Measurements from ENCODE around the gene ACP2. TPM values are rescaled to one million over a fixed set of nuclear protein-coding genes. Genes with fewer than 3 reads are reported as not detected.

Gene ACP2
- polyA plus RNA-seq, 3 donors, result 13.1 to 25.3 (median 20.5) TPM

DNA sequence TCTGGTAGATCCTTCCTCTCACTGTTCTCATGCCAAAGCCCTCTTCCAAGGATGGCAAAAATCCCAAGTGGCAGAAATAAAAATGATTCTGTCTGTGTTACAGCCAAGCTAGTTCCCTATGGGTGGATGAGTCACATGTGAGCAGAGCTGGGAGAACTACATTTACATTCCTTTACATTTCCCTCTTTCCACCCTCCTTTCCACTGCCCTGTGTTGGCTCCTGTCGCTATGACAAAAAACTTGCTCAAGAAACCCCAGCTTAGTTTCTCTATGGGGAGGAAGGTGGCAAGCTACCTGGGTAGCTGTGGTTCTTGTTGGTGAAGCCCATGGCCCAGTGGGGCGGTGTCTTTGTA is 44.0 kb downstream of the ACP2 start:
- Histone ChIP-seq H4K20me1 (ENCODE audit: insufficient read depth, low read length) (no peaks in the 10 kb centered on the region), H3K36me3 (replicated peaks in 1 of 2; ENCODE audit: control insufficient read depth in 1 of 2, insufficient read depth in 2 of 2, low read length in 2 of 2) (no peaks in the 10 kb centered on the region), H3K27me3 (ENCODE audit: control insufficient read depth in 2 of 2, insufficient read depth in 2 of 2, low read length in 2 of 2) (no peaks in the 10 kb centered on the region), H3K4me2 (replicated peaks; ENCODE audit: extremely low read depth, low read length, poor library complexity, severe bottlenecking) (no peak overlapping the region), H3K27ac (ENCODE audit: low read depth in 1 of 2, low read length in 2 of 2) (no peak overlapping the region), H3K9me3 (replicated peaks in 1 of 2; ENCODE audit: control insufficient read depth in 1 of 2, insufficient read depth in 1 of 2, low read length in 2 of 2) (no peaks in the 10 kb centered on the region), H3K4me1 (ENCODE audit: control insufficient read depth in 1 of 2, insufficient read depth in 2 of 2, low read length in 2 of 2) (no peaks in the 10 kb centered on the region), H3K4me3 (replicated peaks in 1 of 3; ENCODE audit: low read depth in 2 of 3, low read length in 3 of 3) (no peak overlapping the region), H2AFZ (ENCODE audit: insufficient read depth, low read depth, low read length, poor library complexity, severe bottlenecking) (peak overlapping the region; percentile 12), H3K9ac (ENCODE audit: insufficient read depth, low read length, poor library complexity, severe bottlenecking) (no peak overlapping the region), H3K79me2 (ENCODE audit: insufficient read depth, low read length) (no peaks in the 10 kb centered on the region)
- no CpG with 5 or more reads among the region's 2 CpGs for WGBS (ENCODE audit: insufficient coverage)
- Mint-ChIP-seq H3K36me3 (no peaks in the 10 kb centered on the region), H3K27ac (peak overlapping the region in 1 of 7 donors; percentile 3), H3K4me3 (no peak overlapping the region), H3K4me1 (no peaks in the 10 kb centered on the region), H3K27me3 (ENCODE audit: low read depth in 3 of 3) (peaks cover 2 to 21% (median 12%) of the 10 kb centered on the region in 3 donors), H3K9me3 (peaks cover 0 to under 1% (median 0%) of the 10 kb centered on the region in 7 donors)
- intact Hi-C loops (cut with micrococcal nuclease), result no loop called here
- TF ChIP-seq, protein P1, sequence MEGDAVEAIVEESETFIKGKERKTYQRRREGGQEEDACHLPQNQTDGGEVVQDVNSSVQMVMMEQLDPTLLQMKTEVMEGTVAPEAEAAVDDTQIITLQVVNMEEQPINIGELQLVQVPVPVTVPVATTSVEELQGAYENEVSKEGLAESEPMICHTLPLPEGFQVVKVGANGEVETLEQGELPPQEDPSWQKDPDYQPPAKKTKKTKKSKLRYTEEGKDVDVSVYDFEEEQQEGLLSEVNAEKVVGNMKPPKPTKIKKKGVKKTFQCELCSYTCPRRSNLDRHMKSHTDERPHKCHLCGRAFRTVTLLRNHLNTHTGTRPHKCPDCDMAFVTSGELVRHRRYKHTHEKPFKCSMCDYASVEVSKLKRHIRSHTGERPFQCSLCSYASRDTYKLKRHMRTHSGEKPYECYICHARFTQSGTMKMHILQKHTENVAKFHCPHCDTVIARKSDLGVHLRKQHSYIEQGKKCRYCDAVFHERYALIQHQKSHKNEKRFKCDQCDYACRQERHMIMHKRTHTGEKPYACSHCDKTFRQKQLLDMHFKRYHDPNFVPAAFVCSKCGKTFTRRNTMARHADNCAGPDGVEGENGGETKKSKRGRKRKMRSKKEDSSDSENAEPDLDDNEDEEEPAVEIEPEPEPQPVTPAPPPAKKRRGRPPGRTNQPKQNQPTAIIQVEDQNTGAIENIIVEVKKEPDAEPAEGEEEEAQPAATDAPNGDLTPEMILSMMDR (IDR thresholded peaks at IDR 0.05), result no peak
- DNase-seq, result no peak

DNA sequence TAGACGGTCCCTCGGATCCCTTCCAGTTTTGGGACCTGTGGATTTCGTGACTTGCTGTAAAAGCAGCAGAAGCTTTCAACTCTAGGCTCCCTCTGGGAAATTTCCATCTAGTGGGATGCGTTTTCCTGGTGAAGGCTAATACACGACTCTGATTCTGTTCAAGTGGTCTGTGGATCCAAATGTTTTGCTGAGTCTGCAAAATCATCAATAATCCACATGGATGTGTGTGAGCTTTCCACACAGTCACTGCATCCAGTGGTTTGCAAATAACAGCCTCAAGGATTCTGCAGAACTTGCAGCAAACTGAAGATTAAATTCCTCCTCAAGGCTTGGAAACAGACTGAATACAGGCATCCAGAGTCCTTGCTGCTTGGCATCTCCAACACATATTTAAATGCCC is 46.0 kb downstream of the ACP2 start:
- Histone ChIP-seq H3K27me3 (ENCODE audit: control insufficient read depth in 2 of 2, insufficient read depth in 2 of 2, low read length in 2 of 2) (no peaks in the 10 kb centered on the region), H2AFZ (ENCODE audit: insufficient read depth, low read depth, low read length, poor library complexity, severe bottlenecking) (no peak overlapping the region), H3K4me1 (ENCODE audit: control insufficient read depth in 1 of 2, insufficient read depth in 2 of 2, low read length in 2 of 2) (no peaks in the 10 kb centered on the region), H4K20me1 (ENCODE audit: insufficient read depth, low read length) (no peaks in the 10 kb centered on the region), H3K9ac (ENCODE audit: insufficient read depth, low read length, poor library complexity, severe bottlenecking) (no peak overlapping the region), H3K79me2 (ENCODE audit: insufficient read depth, low read length) (no peaks in the 10 kb centered on the region), H3K27ac (ENCODE audit: low read depth in 1 of 2, low read length in 2 of 2) (no peak overlapping the region), H3K9me3 (replicated peaks in 1 of 2; ENCODE audit: control insufficient read depth in 1 of 2, insufficient read depth in 1 of 2, low read length in 2 of 2) (no peaks in the 10 kb centered on the region), H3K36me3 (replicated peaks in 1 of 2; ENCODE audit: control insufficient read depth in 1 of 2, insufficient read depth in 2 of 2, low read length in 2 of 2) (no peaks in the 10 kb centered on the region), H3K4me3 (replicated peaks in 1 of 3; ENCODE audit: low read depth in 2 of 3, low read length in 3 of 3) (no peak overlapping the region), H3K4me2 (replicated peaks; ENCODE audit: extremely low read depth, low read length, poor library complexity, severe bottlenecking) (no peak overlapping the region)
- TF ChIP-seq, protein P1 (IDR thresholded peaks at IDR 0.05), result no peak
- H3K9me3 Mint-ChIP-seq, result no peaks in the 10 kb centered on the region
- peaks cover 4 to 30% (median 22%) of the 10 kb centered on the region in 3 donors for H3K27me3 Mint-ChIP-seq (ENCODE audit: low read depth in 3 of 3)
- H3K4me3 Mint-ChIP-seq, result no peak overlapping the region
- 88% methylated on average over 4 of the region's 5 CpGs for WGBS (ENCODE audit: insufficient coverage)
- H3K27ac Mint-ChIP-seq, result no peak overlapping the region
- intact Hi-C loops (cut with micrococcal nuclease), result no loop called here
- no peak for DNase-seq
- H3K4me1 Mint-ChIP-seq, result no peaks in the 10 kb centered on the region
- no peaks in the 10 kb centered on the region for H3K36me3 Mint-ChIP-seq
